Aorta (tissue), 5 donors: ENCODE measurements around the gene DSCAM. TPM values are rescaled to one million over a fixed set of nuclear protein-coding genes. Genes with fewer than 3 reads are reported as not detected.

Experiments used
- ATAC-seq: fragments of 200-7000 bp; cut with Tn5 transposase; one replicate; pipeline ENCODE4 v1.9.1; 2022; ENCODE audit warnings: moderate library complexity; ENCODE audit not compliant: low FRiP score
- DNase-seq, 2 donors: peaks; one replicate each; pipeline ENCODE4 v3.0.0-alpha.2; 2020
- H3K27ac ChIP-seq, 2 donors: one replicate each; pipeline ENCODE4 v1.5.1; 2013; ENCODE audit warnings: low read length in 2 of 2, mild to moderate bottlenecking in 2 of 2, moderate library complexity in 2 of 2, control low read depth in 1 of 2, inconsistent platforms in 1 of 2, low read depth in 1 of 2
- H3K27me3 ChIP-seq, 2 donors: one replicate each; pipeline ENCODE4 v1.6.1; 2013; ENCODE audit warnings: control low read depth in 1 of 2, low read length in 1 of 2, mild to moderate bottlenecking in 1 of 2, moderate library complexity in 1 of 2; ENCODE audit not compliant: insufficient read depth in 2 of 2, control insufficient read depth in 1 of 2
- H3K36me3 ChIP-seq, 2 donors: one replicate each; pipeline ENCODE4 v1.6.1; 2013; ENCODE audit warnings: control low read depth in 1 of 2, low read length in 1 of 2, mild to moderate bottlenecking in 1 of 2; ENCODE audit not compliant: insufficient read depth in 2 of 2, control insufficient read depth in 1 of 2
- H3K4me1 ChIP-seq, 2 donors: one replicate each; pipeline ENCODE4 v1.6.1; 2013; ENCODE audit warnings: low read length in 2 of 2, control low read depth in 1 of 2, mild to moderate bottlenecking in 1 of 2, moderate library complexity in 1 of 2; ENCODE audit not compliant: insufficient read depth in 2 of 2, control insufficient read depth in 1 of 2
- H3K4me3 ChIP-seq, 2 donors: one replicate each; pipeline ENCODE4 v1.5.1; 2013; ENCODE audit warnings: low read length in 2 of 2, control low read depth in 1 of 2, mild to moderate bottlenecking in 1 of 2
- H3K9me3 ChIP-seq: one replicate; pipeline ENCODE4 v1.6.1; 2013; ENCODE audit warnings: mild to moderate bottlenecking, low read length; ENCODE audit not compliant: control insufficient read depth
- WGBS, 2 donors: extraction: QIAGEN DNeasy Blood & Tissue Kit; methylation state at CpG; one replicate each; pipeline ENCODE4 v1.1.7; 2013; 5-methylcytosine and 5-hydroxymethylcytosine counted together
- intact Hi-C, 2 donors: fragments of 100-400 bp; cut with DNase I; formaldehyde crosslinking; loops; one replicate each; pipeline versions ENCODE4 v1.14.2 to v1.15.0; 2022
- polyA plus RNA-seq, 2 donors: library from polyadenylated mRNA; stranded (reverse); fragments of 200-250 nt; gene quantifications; one replicate each; pipeline ENCODE4 v1.2.3, GENCODE V29; 2013
- total RNA-seq, 2 donors: library from RNA; stranded (reverse); fragmentation: NEBNext Ultra II Directional; extraction: Animal tissue kit (Norgen Biotek cat#: 25700); gene quantifications; one replicate each; pipeline ENCODE4 v1.2.1, GENCODE V29; 2021
- donor health status: healthy with polysubstance abuse.
- donor health status: Bipolar disorder and iron deficiency.
- donor health status: DM: no; HTN: no; CAD: no.
- donor health status: DM: no; HTN: no; CAD: no.
- donor health status: DM: yes; HTN: yes; CAD: no.

Gene DSCAM
- total and polyA plus RNA-seq, 4 donors: not detected

DNA sequence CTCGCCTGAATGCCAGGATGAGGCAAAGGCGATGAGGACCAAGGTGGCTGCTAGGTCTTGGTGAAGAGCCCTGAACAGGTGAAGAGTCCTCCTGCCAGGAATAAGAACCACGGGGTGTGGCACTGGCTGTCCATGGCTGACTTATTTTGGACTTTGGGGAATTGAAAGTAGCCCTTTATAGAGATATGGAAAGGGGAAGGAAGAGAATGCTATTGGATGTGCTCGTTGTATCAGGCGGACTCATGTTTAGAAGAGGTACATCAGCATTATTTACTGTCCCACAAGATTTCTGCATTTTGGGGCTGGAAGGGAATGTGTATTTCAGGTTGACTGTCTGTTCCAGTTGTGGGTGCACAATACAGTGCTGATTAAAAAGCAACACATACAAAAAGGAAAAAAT, 465.8 kb downstream of the DSCAM start:
- intact Hi-C loops: no loop called here
- DNase-seq (no peak), ATAC-seq (no peak)

DNA sequence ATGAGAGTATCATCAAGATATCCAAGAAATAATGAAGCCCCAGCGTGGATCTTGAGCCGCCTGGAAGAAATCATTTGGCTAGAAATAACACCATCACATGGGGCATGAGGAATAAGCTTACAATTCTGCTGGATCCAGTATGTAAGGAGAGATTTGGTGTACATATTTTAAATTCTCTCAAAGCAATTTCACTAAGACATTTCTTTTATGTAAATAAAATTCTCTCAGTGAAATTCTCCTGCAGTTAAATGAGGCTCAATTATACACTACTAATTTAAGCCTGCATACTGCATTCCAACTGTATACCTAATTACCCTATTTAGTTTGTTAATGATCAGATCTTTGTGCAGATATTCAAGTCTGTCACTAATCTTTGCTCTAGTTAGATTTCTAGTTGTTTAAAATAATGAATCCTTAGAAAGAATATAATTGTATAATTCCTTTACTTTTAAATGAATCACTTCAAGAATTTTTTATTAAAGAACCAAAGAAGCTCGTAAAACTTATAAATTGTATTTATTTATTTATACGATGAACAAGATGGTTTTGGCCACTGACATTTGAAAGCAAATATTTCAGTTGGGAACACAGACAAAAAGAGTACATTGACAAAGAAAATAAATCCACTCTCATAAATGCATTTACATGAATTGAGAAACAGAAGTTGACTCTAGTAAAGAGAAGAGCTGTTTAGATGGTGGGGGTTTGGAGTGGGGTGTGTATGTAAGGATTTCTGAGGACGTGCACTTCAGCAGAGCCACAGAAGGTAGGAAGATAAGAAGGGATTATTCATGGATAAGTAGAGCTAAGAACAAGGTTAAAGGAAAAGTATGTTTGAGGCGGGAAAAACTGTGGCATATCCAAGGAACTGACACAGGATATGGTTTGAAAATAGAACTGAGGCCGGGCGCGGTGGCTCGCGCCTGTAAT, 466.8 kb downstream of the DSCAM start:
- H3K36me3 ChIP-seq: no peaks in the 10 kb centered on the region
- intact Hi-C loops: no loop called here
- ATAC-seq (no peak), DNase-seq (no peak)
- H3K27me3 ChIP-seq: no peaks in the 10 kb centered on the region
- no peak overlapping the region for H3K27ac ChIP-seq
- H3K9me3 ChIP-seq: no peaks in the 10 kb centered on the region
- WGBS, 2 donors: 75 to 76% methylated on average over 11 of the region's 11 CpGs
- no peaks in the 10 kb centered on the region for H3K4me1 ChIP-seq
- H3K4me3 ChIP-seq: no peak overlapping the region

More for the DNA sequence above, 465.8 kb downstream of the DSCAM start:
- Histone ChIP-seq H3K27me3 (no peaks in the 10 kb centered on the region), H3K27ac (no peak overlapping the region), H3K9me3 (no peaks in the 10 kb centered on the region), H3K4me1 (no peaks in the 10 kb centered on the region), H3K36me3 (no peaks in the 10 kb centered on the region), H3K4me3 (no peak overlapping the region)
- WGBS, 2 donors: 87 to 89% methylated on average over 5 of the region's 5 CpGs

DNA sequence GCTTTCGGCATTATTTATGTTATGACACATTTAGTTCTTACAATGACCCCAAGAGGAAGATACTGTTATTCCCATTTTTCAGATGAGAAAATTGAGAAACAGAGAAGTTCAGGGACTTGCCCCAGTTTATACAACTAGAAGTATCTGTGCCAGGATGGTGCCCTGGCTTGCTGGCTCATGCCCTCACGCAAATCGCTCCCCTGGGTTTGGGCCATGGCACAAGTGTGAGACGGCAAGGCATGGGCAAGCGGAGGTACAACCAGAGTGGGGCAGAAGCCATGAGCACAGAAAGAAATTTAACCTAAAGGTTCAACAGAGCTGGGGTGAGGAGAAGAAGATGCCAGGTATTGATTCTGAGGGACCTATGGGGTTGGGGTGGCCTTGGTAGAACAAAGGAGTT, 469.8 kb downstream of the DSCAM start:
- intact Hi-C loops: no loop called here
- Histone ChIP-seq H3K4me1 (no peaks in the 10 kb centered on the region), H3K4me3 (no peak overlapping the region), H3K9me3 (no peaks in the 10 kb centered on the region), H3K36me3 (no peaks in the 10 kb centered on the region), H3K27ac (no peak overlapping the region), H3K27me3 (no peaks in the 10 kb centered on the region)
- WGBS, 2 donors: 93 to 95% methylated on average over 5 of the region's 5 CpGs
- no peak for DNase-seq
- ATAC-seq: no peak

DNA sequence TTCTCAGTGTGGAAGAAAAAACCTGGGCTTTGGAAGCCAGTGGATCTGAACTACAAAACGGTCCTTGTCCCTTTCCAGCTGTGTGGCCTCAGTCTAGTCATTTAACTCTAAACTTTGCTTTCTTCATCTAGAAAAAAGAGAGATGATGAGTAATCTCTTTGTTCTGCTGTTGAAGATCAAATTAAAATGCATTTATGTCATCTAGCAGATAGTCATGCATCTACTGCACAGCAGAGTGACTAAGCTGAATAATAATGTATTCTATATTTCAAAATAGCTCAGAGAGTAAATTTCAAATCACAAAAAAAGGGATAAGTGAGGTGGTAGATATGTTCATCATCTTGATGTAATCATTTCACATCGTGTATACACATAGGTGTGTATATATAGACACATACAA, 473.2 kb downstream of the DSCAM start:
- ATAC-seq (no peak), DNase-seq (no peak)
- H3K27me3 ChIP-seq: no peaks in the 10 kb centered on the region
- no peaks in the 10 kb centered on the region for H3K36me3 ChIP-seq
- intact Hi-C loops: no loop called here
- 58% methylated on average over 2 of the region's 2 CpGs for WGBS, 2 donors
- H3K4me3 ChIP-seq: no peak overlapping the region
- no peak overlapping the region for H3K27ac ChIP-seq
- no peaks in the 10 kb centered on the region for H3K4me1 ChIP-seq
- H3K9me3 ChIP-seq: no peaks in the 10 kb centered on the region

DNA sequence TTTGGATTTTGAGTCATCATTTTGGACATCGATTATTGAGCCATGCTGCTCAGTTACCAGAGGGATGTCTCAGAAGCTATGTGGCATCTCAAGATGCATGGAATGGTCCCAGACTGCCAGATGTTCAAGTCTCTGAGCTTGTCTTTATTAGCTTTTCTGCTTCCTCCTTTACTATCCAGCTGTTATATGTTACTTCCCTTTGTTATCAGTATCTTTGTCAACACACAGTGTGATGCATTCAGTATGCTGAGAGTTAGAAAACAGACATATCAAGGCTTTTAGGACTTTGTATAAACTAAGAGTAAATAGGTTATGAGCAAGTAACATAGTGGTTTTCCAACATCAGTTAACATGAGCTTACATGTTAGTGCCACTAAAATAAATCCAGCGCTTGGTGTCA, 474.5 kb downstream of the DSCAM start:
- Histone ChIP-seq H3K27ac (no peak overlapping the region), H3K27me3 (no peaks in the 10 kb centered on the region), H3K36me3 (no peaks in the 10 kb centered on the region), H3K4me3 (no peak overlapping the region), H3K9me3 (no peaks in the 10 kb centered on the region), H3K4me1 (no peaks in the 10 kb centered on the region)
- DNase-seq (no peak), ATAC-seq (no peak)
- intact Hi-C loops: no loop called here
- WGBS, 2 donors: 82 to 84% methylated on average over 2 of the region's 2 CpGs

DNA sequence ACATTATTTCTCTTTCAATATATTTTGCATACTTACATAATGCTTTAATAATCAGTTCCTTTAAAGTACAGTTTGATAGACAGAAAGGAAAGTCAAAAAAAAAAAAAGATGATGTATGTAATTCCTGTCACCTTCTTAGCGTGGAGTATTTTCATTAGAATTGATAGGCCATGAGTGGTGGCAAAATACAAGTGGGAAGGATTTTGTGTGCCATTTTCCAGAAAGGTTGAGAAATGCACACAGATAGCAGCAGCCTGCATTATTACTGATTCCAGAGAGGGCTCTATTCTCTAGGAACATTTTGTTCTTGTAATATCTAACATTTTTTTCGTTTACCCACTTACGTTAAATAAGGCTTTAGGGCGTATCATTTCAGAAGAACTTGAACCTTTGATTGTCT, 475.6 kb downstream of the DSCAM start:
- no peak for DNase-seq
- H3K27ac ChIP-seq: no peak overlapping the region
- 64 to 69% methylated on average over 4 of the region's 4 CpGs for WGBS, 2 donors
- ATAC-seq: no peak
- H3K27me3 ChIP-seq: no peaks in the 10 kb centered on the region
- intact Hi-C loops: no loop called here
- H3K36me3 ChIP-seq: no peaks in the 10 kb centered on the region
- no peaks in the 10 kb centered on the region for H3K9me3 ChIP-seq
- H3K4me3 ChIP-seq: no peak overlapping the region
- no peaks in the 10 kb centered on the region for H3K4me1 ChIP-seq

DNA sequence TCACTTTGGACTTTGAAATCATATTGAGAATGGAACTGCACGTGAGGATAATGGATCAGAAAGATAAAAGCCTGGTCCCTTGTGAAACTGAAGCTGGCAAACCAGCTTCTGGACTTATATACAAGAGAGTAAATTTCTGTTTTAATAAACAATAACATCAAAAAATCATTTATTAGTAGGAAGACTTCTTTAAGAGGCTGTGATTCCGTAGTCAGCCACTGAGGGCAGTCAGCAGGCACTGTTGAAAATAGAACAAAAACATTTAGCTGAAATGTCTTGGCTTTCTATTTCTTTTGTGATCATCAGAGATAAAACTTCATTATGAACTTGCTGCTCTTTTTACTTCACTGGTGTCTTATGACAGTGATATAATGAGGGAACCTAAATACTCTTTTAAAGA, 490.3 kb downstream of the DSCAM start:
- DNase-seq: no peak

DNA sequence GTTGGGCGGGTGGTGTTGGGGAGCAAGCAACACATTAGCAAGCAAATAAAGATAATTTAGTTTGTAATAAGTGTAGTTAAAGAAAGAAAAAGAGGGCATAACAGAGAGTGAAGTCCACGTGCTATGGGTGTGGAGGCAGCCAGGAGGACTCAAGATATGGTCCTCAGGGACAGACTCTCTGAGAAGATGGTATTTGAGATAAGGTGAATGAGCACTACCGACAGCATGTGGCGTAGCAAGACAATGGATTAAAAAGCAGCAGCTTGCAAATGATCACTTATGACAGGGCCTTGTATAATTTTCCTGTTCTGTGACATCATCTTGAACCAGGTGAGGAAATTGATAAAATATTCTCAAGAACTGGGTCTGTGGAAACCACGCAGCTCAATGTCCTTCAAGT, 491.9 kb downstream of the DSCAM start:
- Histone ChIP-seq H3K27ac (no peak overlapping the region), H3K4me1 (no peaks in the 10 kb centered on the region), H3K36me3 (no peaks in the 10 kb centered on the region), H3K4me3 (no peak overlapping the region), H3K9me3 (no peaks in the 10 kb centered on the region), H3K27me3 (no peaks in the 10 kb centered on the region)
- intact Hi-C loops: no loop called here
- ATAC-seq (no peak), DNase-seq (no peak)
- WGBS, 2 donors: 78 to 85% methylated on average over 5 of the region's 5 CpGs

More for the DNA sequence above, 490.3 kb downstream of the DSCAM start:
- H3K27me3 ChIP-seq: no peaks in the 10 kb centered on the region
- intact Hi-C loops: no loop called here
- ATAC-seq: no peak
- WGBS, 2 donors: 37 to 62% methylated on average over 2 of the region's 2 CpGs
- H3K9me3 ChIP-seq: no peaks in the 10 kb centered on the region
- no peak overlapping the region for H3K4me3 ChIP-seq
- H3K4me1 ChIP-seq: no peaks in the 10 kb centered on the region
- H3K27ac ChIP-seq: no peak overlapping the region
- no peaks in the 10 kb centered on the region for H3K36me3 ChIP-seq

DNA sequence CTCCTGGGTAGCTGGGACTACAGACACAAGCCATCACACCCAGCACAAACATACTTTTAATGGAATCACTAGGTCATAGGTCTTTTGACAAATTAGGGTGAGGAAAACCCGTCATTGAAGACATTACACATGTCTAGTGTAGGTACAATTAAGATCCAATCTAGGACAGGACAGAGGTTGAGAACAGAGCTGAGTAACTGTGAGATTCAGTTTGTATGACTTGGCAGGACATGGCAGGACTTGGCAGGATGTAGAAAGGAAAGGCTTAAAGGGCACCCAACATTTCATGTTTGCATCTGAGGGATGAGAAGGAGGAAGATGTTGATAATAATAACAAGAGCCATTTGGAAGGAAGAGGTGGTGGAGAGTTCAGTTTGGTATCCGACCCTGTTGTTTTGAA, 496.0 kb downstream of the DSCAM start:
- Histone ChIP-seq H3K27me3 (no peaks in the 10 kb centered on the region), H3K9me3 (no peaks in the 10 kb centered on the region), H3K27ac (no peak overlapping the region), H3K4me3 (no peak overlapping the region), H3K4me1 (no peaks in the 10 kb centered on the region), H3K36me3 (no peaks in the 10 kb centered on the region)
- intact Hi-C loops: no loop called here
- no peak for ATAC-seq
- 9 to 23% methylated on average over 2 of the region's 2 CpGs for WGBS, 2 donors
- no peak for DNase-seq
